ENCODE data around the gene ANKRD27.
"Not testable (repeated sequence)": the region's sequence is repeated elsewhere in the genome, so short reads cannot be mapped to it uniquely, and the experiment has no call there.

Gene ANKRD27

GRCh38 chr19:32599258-32599657, 75.7 kb downstream of the ANKRD27 start:
- DNase-seq: no peak

- DNase-seq: no peak
Measured at GRCh38 chr19:32598022-32598421, 77.0 kb downstream of the ANKRD27 start.

- DNase-seq: no peak
Measured at GRCh38 chr19:32595491-32595890, 79.5 kb downstream of the ANKRD27 start.

- no peak for DNase-seq
Measured at GRCh38 chr19:32594021-32594420, 81.0 kb downstream of the ANKRD27 start.

GRCh38 chr19:32587747-32588504, 87.1 kb downstream of the ANKRD27 start:
- not testable (repeated sequence) for DNase-seq

GRCh38 chr19:32581705-32582179, 93.2 kb downstream of the ANKRD27 start:
- DNase-seq: no peak

- peak; percentile 81 for DNase-seq
Measured at GRCh38 chr19:32580901-32581704, 93.9 kb downstream of the ANKRD27 start, which contains the start of gene PDCD5. Gene PDCD5 (plus strand): TSS chr19:32581190. CDS start chr19:32581262, 72 bp downstream.

GRCh38 chr19:32580353-32580900, 94.6 kb downstream of the ANKRD27 start:
- no peak for DNase-seq

- no peak for DNase-seq
Measured at GRCh38 chr19:32576790-32577189, 98.2 kb downstream of the ANKRD27 start.

GRCh38 chr19:32573492-32573794, 101.5 kb downstream of the ANKRD27 start:
- no peak for DNase-seq

GRCh38 chr19:32572700-32573491, 102.1 kb downstream of the ANKRD27 start:
- DNase-seq: not testable (repeated sequence)

GRCh38 chr19:32571471-32572075, 103.4 kb downstream of the ANKRD27 start:
- not testable (repeated sequence) for DNase-seq

GRCh38 chr19:32570081-32570785, 104.7 kb downstream of the ANKRD27 start:
- DNase-seq: no peak

- DNase-seq: no peak
Measured at GRCh38 chr19:32567486-32567885, 107.5 kb downstream of the ANKRD27 start.

GRCh38 chr19:32566246-32566830, 108.6 kb downstream of the ANKRD27 start:
- DNase-seq: no peak

- no peak for DNase-seq
Measured at GRCh38 chr19:32563761-32564160, 111.2 kb downstream of the ANKRD27 start.

GRCh38 chr19:32558607-32559228, 116.3 kb downstream of the ANKRD27 start:
- DNase-seq: no peak

GRCh38 chr19:32555786-32556185, 119.2 kb downstream of the ANKRD27 start:
- DNase-seq: no peak

- DNase-seq: no peak
Measured at GRCh38 chr19:32550666-32551065, 124.3 kb downstream of the ANKRD27 start.
